Right lobe of liver (tissue), 4 donors: ENCODE measurements around the gene SETDB1.

Source experiments
- POLR2A ChIP-seq: fragments of 450-650 bp; IDR thresholded peaks from one replicate; pipeline ENCODE4 v1.6.1; 2017; ENCODE audit warnings: antibody characterized with exemption, mild to moderate bottlenecking
- TF ChIP-seq, protein P1 (sequence below), 4 donors: fragments of 200-600 bp in 3 of 4; fragments of 450-650 bp in 1 of 4; IDR thresholded peaks; one replicate each; pipeline versions ENCODE4 v1.5.1 to v1.8.0; 2016 to 2022; ENCODE audit warnings: antibody characterized with exemption in 4 of 4, mild to moderate bottlenecking in 2 of 4
- donor health status: DM: no; HTN: no; CAD: no.
- donor health status: DM: no; HTN: no; CAD: no.
- donor health status: DM: no; HTN: yes; CAD: no.

DNA sequence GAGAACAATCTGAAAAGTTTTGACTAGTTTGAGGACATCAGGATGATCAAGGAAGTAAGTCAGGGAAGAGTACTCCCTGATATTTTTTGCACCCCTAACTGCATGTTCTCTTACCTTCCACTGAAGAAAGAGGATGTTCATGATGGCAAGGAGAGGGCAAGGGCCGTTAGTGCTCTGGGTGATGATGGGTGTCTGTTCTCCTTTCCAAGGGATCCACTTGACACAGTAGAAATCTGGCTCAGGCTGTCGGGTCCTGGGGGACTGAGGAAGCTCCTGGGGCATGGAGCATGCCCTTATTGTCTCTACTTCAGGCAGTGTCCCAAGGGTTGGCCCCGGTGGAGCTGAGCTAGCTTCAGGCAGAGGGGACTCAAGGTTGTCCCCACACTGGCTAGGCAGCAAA is 75.9 kb downstream of the SETDB1 start:
- TF ChIP-seq, protein P1, sequence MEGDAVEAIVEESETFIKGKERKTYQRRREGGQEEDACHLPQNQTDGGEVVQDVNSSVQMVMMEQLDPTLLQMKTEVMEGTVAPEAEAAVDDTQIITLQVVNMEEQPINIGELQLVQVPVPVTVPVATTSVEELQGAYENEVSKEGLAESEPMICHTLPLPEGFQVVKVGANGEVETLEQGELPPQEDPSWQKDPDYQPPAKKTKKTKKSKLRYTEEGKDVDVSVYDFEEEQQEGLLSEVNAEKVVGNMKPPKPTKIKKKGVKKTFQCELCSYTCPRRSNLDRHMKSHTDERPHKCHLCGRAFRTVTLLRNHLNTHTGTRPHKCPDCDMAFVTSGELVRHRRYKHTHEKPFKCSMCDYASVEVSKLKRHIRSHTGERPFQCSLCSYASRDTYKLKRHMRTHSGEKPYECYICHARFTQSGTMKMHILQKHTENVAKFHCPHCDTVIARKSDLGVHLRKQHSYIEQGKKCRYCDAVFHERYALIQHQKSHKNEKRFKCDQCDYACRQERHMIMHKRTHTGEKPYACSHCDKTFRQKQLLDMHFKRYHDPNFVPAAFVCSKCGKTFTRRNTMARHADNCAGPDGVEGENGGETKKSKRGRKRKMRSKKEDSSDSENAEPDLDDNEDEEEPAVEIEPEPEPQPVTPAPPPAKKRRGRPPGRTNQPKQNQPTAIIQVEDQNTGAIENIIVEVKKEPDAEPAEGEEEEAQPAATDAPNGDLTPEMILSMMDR (IDR thresholded peaks at IDR 0.05): no peak
- no peak for TF ChIP-seq POLR2A
